ENCODE measurements around the gene TGM1. TPM values are rescaled to one million over a fixed set of nuclear protein-coding genes. Genes with fewer than 3 reads are reported as not detected.
A peak's percentile ranks its signal among the peaks of the same experiment; 100 is the strongest.

Gene TGM1
- total and polyA plus RNA-seq, 12 donors = 0.28 to 2.7 (median 0.89) TPM; not detected in 1

DNA sequence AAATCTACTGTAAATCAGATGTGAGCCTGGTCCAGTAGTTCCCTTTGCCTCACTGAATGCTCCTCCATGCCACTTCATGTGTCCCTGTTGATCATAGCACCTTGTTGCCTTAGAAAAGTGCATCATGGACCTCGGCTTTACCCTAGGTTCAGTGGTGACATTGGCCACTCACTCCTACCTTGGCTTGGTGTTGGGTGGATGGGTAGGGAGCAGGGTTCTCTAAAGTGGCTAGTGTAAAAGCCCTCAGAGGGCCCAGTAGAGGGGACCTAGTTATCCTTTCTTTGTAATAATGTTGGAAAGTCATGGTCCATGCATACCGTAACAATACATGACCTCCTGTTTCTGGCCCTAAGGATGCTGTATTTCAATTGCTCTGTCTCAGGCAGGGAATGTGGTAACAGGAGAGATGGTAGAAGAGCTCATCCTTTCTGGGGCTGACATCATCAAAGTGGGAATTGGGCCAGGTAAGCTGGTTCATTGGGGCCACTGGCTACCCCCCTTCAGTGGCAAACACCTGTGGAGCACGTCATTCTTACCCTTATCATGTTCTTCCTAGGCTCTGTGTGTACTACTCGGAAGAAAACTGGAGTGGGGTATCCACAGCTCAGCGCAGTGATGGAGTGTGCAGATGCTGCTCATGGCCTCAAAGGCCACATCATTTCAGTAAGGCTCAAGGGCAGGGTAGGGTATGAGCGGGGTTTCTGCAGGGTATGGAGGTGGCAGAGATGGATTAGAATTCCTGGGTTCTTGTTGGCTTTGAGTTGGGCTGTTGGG, 26.1 kb downstream of the TGM1 start:
- Histone ChIP-seq H3K27ac (peak overlapping the region in 2 of 5 donors; percentile 28 to 77), H3K4me1 (replicated peaks in 1 of 2) (peaks cover 40 to 68% of the 10 kb centered on the region in 2 donors), H3K4me3 (no peak overlapping the region), H3K9me3 (replicated peaks in 1 of 3) (no peaks in the 10 kb centered on the region), H3K36me3 (replicated peaks in 1 of 2) (peaks cover 0 to 64% of the 10 kb centered on the region in 2 donors), H3K27me3 (no peaks in the 10 kb centered on the region)
- TF ChIP-seq, protein P1, sequence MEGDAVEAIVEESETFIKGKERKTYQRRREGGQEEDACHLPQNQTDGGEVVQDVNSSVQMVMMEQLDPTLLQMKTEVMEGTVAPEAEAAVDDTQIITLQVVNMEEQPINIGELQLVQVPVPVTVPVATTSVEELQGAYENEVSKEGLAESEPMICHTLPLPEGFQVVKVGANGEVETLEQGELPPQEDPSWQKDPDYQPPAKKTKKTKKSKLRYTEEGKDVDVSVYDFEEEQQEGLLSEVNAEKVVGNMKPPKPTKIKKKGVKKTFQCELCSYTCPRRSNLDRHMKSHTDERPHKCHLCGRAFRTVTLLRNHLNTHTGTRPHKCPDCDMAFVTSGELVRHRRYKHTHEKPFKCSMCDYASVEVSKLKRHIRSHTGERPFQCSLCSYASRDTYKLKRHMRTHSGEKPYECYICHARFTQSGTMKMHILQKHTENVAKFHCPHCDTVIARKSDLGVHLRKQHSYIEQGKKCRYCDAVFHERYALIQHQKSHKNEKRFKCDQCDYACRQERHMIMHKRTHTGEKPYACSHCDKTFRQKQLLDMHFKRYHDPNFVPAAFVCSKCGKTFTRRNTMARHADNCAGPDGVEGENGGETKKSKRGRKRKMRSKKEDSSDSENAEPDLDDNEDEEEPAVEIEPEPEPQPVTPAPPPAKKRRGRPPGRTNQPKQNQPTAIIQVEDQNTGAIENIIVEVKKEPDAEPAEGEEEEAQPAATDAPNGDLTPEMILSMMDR (IDR thresholded peaks at IDR 0.05) = no peak
- TF ChIP-seq POLR2A (IDR thresholded peaks at IDR 0.05) = no peak
- peak in 2 of 7 donors; percentile 10 to 47 for DNase-seq
- 94 to 100% (median 96%) methylated on average over 6 of the region's 6 CpGs for WGBS, 4 donors
- intact Hi-C loops (cut with DNase I) = loop anchor here in 1 of 2 donors (5.0 kb wide), 1 partner anchor 205 kb away; the partner anchor contains the start of gene SDR39U1

GRCh38 chr14:24235804-24236688, 26.9 kb downstream of the TGM1 start:
- TF ChIP-seq, protein P1 (IDR thresholded peaks at IDR 0.05) = no peak
- DNase-seq = peak in 2 of 7 donors; percentile 10 to 36
- H3K4me3 ChIP-seq = no peak overlapping the region
- H3K27ac ChIP-seq = peak overlapping the region in 2 of 5 donors; percentile 77 to 93
- H3K4me1 ChIP-seq (replicated peaks in 1 of 2) = peaks cover 41 to 66% of the 10 kb centered on the region in 2 donors
- no peaks in the 10 kb centered on the region for H3K9me3 ChIP-seq (replicated peaks in 1 of 3)
- intact Hi-C loops (cut with DNase I) = loop anchor here in 1 of 2 donors (5.0 kb wide), 1 partner anchor 206 kb away; the partner anchor contains the start of gene SDR39U1
- no peaks in the 10 kb centered on the region for H3K27me3 ChIP-seq
- 86 to 92% (median 89%) methylated on average over 5 of the region's 5 CpGs for WGBS, 4 donors
- H3K36me3 ChIP-seq (replicated peaks in 1 of 2) = peaks cover 0 to 64% of the 10 kb centered on the region in 2 donors

DNA sequence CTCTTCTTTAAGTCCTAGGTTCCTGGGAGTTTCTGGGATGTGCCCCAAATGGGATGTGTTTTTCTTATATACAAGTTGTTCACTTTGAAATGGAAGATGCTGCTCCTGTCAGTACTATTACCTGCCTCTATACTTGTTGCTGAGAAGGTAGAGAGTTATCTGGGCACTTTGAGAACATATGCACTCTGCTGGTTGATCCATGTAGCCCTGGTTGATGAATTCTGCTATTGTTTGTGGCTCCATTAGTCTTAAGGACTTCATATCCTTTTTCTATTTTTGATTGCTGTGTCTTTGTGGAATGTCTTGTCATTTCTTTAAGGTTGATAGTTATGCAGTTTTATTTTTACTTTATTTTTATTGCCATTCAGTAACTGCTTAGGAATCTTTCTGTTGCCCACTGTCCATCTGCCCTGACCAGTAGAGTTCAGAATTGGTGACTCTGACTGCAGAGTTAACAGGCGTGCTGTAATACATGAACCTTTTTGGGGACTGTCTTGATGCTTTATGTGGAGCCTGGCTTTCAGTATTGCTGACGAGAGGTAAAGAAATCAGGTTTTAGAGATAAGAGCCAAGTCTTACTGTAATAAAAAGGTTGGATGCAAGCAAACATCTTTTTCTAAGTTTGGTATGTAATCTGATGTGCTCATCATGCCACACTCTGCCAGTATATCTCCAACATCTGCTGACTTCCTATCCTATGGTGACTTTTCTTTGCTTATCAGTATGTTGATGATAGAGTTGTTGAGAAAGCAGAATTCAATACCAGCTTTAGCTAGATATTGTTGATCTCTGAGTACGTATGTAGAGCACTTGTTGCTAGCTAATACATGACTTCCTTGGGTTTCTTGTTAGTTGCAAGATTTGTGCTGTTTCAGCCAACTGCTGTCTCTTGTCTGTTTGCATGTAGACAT, 28.6 kb downstream of the TGM1 start:
- TF ChIP-seq, protein P1 (IDR thresholded peaks at IDR 0.05) = no peak
- TF ChIP-seq POLR2A (IDR thresholded peaks at IDR 0.05) = peak in 1 of 2 donors; percentile 23
- no peaks in the 10 kb centered on the region for H3K27me3 ChIP-seq
- peak in 2 of 7 donors; percentile 7 to 14 for DNase-seq
- H3K4me1 ChIP-seq (replicated peaks in 1 of 2) = peaks cover 29 to 54% of the 10 kb centered on the region in 2 donors
- H3K27ac ChIP-seq = peak overlapping the region in 4 of 5 donors; percentile 27 to 93 (median 63)
- peaks cover 0 to 47% of the 10 kb centered on the region in 2 donors for H3K36me3 ChIP-seq (replicated peaks in 1 of 2)
- no peaks in the 10 kb centered on the region for H3K9me3 ChIP-seq (replicated peaks in 1 of 3)
- 74 to 78% (median 77%) methylated on average over 3 of the region's 3 CpGs for WGBS, 4 donors
- intact Hi-C loops (cut with DNase I) = loop anchor here in 1 of 2 donors (5.0 kb wide), 1 partner anchor 208 kb away; the partner anchor contains the start of gene SDR39U1
- H3K4me3 ChIP-seq = peak overlapping the region in 1 of 4 donors; percentile 2
